K562 (cell line): ENCODE measurements around the gene ZNF780A. TPM values are rescaled to one million over a fixed set of nuclear protein-coding genes. Genes with fewer than 3 reads are reported as not detected.

Experiments
- C11orf30 ChIP-seq: fragments of 450-650 bp; IDR thresholded peaks from 2 replicates; pipeline ENCODE4 v1.6.1; 2016; ENCODE audit warnings: low read depth, mild to moderate bottlenecking
- CEBPG ChIP-seq, 3 experiments: fragments of 200-800 bp in 1 of 3; sonication (Bioruptor generic) in 1 of 3; sonication (generic) in 1 of 3; formaldehyde crosslinking in 1 of 3; IDR thresholded peaks in 2 of 3; conservative IDR thresholded peaks in 1 of 3; 2 replicates each; pipeline versions ENCODE4 v1.6.1 to v1.8.0; 2016 to 2022; ENCODE audit warnings: missing compliant biosample characterization in 2 of 3, missing genetic modification characterization in 2 of 3, mild to moderate bottlenecking in 1 of 3, missing genetic modification reagents in 1 of 3
- CREM ChIP-seq: IDR thresholded peaks from 2 replicates; pipeline ENCODE4 v1.6.1; 2014; ENCODE audit warnings: antibody characterized with exemption, low read depth
- ESRRA ChIP-seq: fragments of 450-650 bp; IDR thresholded peaks from 2 replicates; pipeline ENCODE4 v1.6.1; 2014; ENCODE audit warnings: low read depth, mild to moderate bottlenecking, moderate library complexity, borderline replicate concordance
- GABPB1 ChIP-seq: sonication (generic); formaldehyde crosslinking; IDR thresholded peaks from 2 replicates; pipeline ENCODE4 v1.8.0; 2022; ENCODE audit warnings: mild to moderate bottlenecking, missing genetic modification reagents
- HCFC1 ChIP-seq: IDR thresholded peaks from 2 replicates; pipeline ENCODE4 v1.6.1; 2012; ENCODE audit warnings: low read depth, low read length, improper control_type of control experiment
- HDAC1 ChIP-seq, 2 experiments: fragments of 450-650 bp; IDR thresholded peaks; 2 replicates each; pipeline ENCODE4 v1.6.1; 2016 to 2017; ENCODE audit warnings: inconsistent platforms in 1 of 2, mild to moderate bottlenecking in 1 of 2, moderate library complexity in 1 of 2
- ID3 ChIP-seq, 2 experiments: fragments of 250-450 bp in 1 of 2; fragments of 450-650 bp in 1 of 2; sonication (Bioruptor Pico) in 1 of 2; IDR thresholded peaks; 2 replicates each; pipeline versions ENCODE4 v1.6.1 to v1.8.0; 2016 to 2021; ENCODE audit warnings: mild to moderate bottlenecking in 2 of 2, moderate library complexity in 2 of 2, missing compliant biosample characterization in 1 of 2, missing genetic modification characterization in 1 of 2
- ILF3 ChIP-seq: fragments of 450-650 bp; IDR thresholded peaks from 2 replicates; pipeline ENCODE4 v1.6.1; 2018; ENCODE audit warnings: antibody characterized with exemption, mild to moderate bottlenecking, moderate library complexity, borderline replicate concordance
- KLF6 ChIP-seq: fragments of 250-450 bp; sonication (Bioruptor Pico); IDR thresholded peaks from 2 replicates; pipeline ENCODE4 v1.4.0; 2020; ENCODE audit warnings: mild to moderate bottlenecking, moderate library complexity, borderline replicate concordance
- MTA3 ChIP-seq: fragments of 450-650 bp; formaldehyde crosslinking; IDR thresholded peaks from 2 replicates; pipeline ENCODE4 v1.6.1; 2017; ENCODE audit warnings: mild to moderate bottlenecking, borderline replicate concordance
- POLR2A ChIP-seq: fragments of 450-650 bp; conservative IDR thresholded peaks from 2 replicates; pipeline ENCODE4 v1.6.1; 2016
- PYGO2 ChIP-seq: fragments of 450-650 bp; IDR thresholded peaks from 2 replicates; pipeline ENCODE4 v1.6.1; 2016; ENCODE audit warnings: mild to moderate bottlenecking, missing genetic modification characterization, moderate library complexity, missing compliant biosample characterization
- TBP ChIP-seq: optimal IDR thresholded peaks from 2 replicates; pipeline ENCODE3; 2011; ENCODE audit warnings: low read depth, low read length, improper control_type of control experiment
- TCF3 ChIP-seq: sonication (generic); formaldehyde crosslinking; IDR thresholded peaks from 2 replicates; pipeline ENCODE4 v1.4.0; 2020; ENCODE audit warnings: mild to moderate bottlenecking, missing genetic modification reagents
- TSC22D4 ChIP-seq: fragments of 450-650 bp; IDR thresholded peaks from 2 replicates; pipeline ENCODE4 v1.6.1; 2016; ENCODE audit warnings: missing genetic modification characterization, missing biosample characterization, control low read depth
- ZNF23 ChIP-seq: fragments of 250-450 bp; sonication (Bioruptor Pico); IDR thresholded peaks from 2 replicates; pipeline ENCODE4 v1.4.0; 2020; ENCODE audit warnings: mild to moderate bottlenecking
- ZNF444 ChIP-seq: fragments of 250-450 bp; sonication (Bioruptor Pico); IDR thresholded peaks from 2 replicates; pipeline ENCODE4 v1.4.0; 2020; ENCODE audit warnings: mild to moderate bottlenecking, moderate library complexity
- ZNF586 ChIP-seq: fragments of 450-650 bp; formaldehyde crosslinking; conservative IDR thresholded peaks from 2 replicates; pipeline ENCODE4 v1.4.0; 2020; ENCODE audit warnings: mild to moderate bottlenecking, moderate library complexity
- ZNF589 ChIP-seq: fragments of 200-800 bp; sonication (Bioruptor generic); IDR thresholded peaks from 2 replicates; pipeline ENCODE4 v1.6.1; 2016; ENCODE audit warnings: low read depth, missing genetic modification characterization, missing compliant biosample characterization
- ZNF695 ChIP-seq: fragments of 450-650 bp; formaldehyde crosslinking; IDR thresholded peaks from 2 replicates; pipeline ENCODE4 v1.4.0; 2020; ENCODE audit warnings: mild to moderate bottlenecking, moderate library complexity
- polyA plus RNA-seq, 8 experiments: library from polyadenylated mRNA; depleted of rRNA in 4 of 8; stranded (reverse) in 5 of 8; unstranded in 3 of 8; fragments of >200 nt; fragmentation: Nextera tagmentation in 2 of 8; fragmentation: Illumina TruSeq in 1 of 8; extraction: Ambion mirVana in 2 of 8; extraction: Trizol in 1 of 8; gene quantifications; 2 replicates each; pipeline versions ENCODE4 v1.2.1 to v1.2.3, GENCODE V29; 2011 to 2014; ENCODE audit warnings: inconsistent platforms in 1 of 8, missing spikeins in 1 of 8
- total RNA-seq, 7 experiments: library from RNA; depleted of rRNA in 6 of 7; stranded (reverse); fragments of >200 nt in 6 of 7; fragmentation: Illumina TruSeq in 2 of 7; extraction: Trizol in 2 of 7; gene quantifications; 2 replicates each; pipeline versions ENCODE4 v1.2.1 to v1.2.3, GENCODE V29; 2011 to 2021; ENCODE audit warnings: low replicate concordance in 1 of 7
- TF ChIP-seq, protein P1 (sequence below): fragments of 250-450 bp; sonication (Bioruptor Pico); IDR thresholded peaks from 2 replicates; pipeline ENCODE4 v1.8.0; 2022; ENCODE audit warnings: inconsistent platforms, mild to moderate bottlenecking, moderate library complexity, borderline replicate concordance
- TF ChIP-seq, protein P2 (sequence below): fragments of 450-650 bp; conservative IDR thresholded peaks from 2 replicates; pipeline ENCODE4 v1.6.1; 2016; ENCODE audit warnings: missing genetic modification characterization, low read depth, mild to moderate bottlenecking, missing compliant biosample characterization, moderate library complexity
- TF ChIP-seq, protein P3 (sequence below): fragments of 450-650 bp; IDR thresholded peaks from 2 replicates; pipeline ENCODE4 v1.6.1; 2017; ENCODE audit warnings: mild to moderate bottlenecking, moderate library complexity

ZNF780A gene
- total and polyA plus RNA-seq, 9 of the 15 experiments (the other 6 are each of a cell fraction or from before 2014, with no cell fraction given), result 11.7 to 36.1 (median 25.8) TPM

DNA sequence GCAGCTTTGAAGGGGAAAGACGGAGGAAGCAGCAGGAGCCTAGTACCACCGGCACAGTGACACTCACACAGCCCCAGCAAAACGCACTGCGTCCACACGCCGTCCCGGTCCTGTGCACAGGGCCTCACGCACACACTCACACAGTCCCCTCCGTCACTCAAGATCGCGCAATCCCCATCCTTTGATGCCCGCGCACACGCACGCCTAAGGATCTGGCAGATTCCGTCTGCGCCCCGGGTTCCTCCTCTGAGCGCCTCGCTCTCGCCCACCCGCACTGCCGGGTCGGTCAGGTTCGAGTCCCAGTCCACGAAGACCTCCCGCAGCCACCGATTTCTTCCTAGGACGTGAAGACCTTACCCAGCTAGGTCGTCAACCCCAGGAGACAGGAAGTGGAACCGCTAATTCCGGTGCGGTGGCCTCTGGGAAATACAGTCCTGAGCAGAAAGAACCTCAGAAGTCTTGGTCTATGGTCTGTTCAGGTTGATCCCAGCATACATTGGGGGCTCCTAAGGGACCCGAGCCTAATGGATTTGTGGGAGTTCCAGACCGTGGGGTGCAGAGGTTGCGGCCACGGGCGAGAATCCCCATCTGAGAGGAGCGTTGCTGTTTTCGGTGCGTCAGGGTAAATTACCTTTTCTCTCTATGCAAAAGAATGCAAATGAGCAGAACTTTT is 34.8 kb downstream of the ZNF780A start, which contains the start of gene ZNF780B (continued):
- TF ChIP-seq KLF6 (no peak), ILF3 (no peak), ID3 (CRISPR knock-in tag; IDR thresholded peaks at IDR 0.05) (no peak), ID3 (tag; IDR thresholded peaks at IDR 0.05) (no peak), TSC22D4 (tag) (no peak), HDAC1 (IDR thresholded peaks at IDR 0.05) (peak in 1 of 2 experiments; percentile 46; a peak in 1 of 4 replicates), ZNF586 (no peak), PYGO2 (tag) (no peak), CEBPG (CRISPR knock-in tag; IDR thresholded peaks at IDR 0.05) (peak; percentile 55; the same call in 1 of the 2 replicates), CEBPG (tag; conservative IDR thresholded peaks at IDR 0.05 in 1 of 2, IDR thresholded peaks at IDR 0.05 in 1 of 2) (no peak), ZNF23 (CRISPR knock-in tag) (no peak), POLR2A (peak; percentile 69), ZNF589 (CRISPR knock-in tag) (no peak), MTA3 (no peak), ZNF695 (no peak), TCF3 (CRISPR knock-in tag) (no peak), GABPB1 (peak; percentile 66), HCFC1 (peak; percentile 72), CREM (peak; percentile 9; the same call in 1 of the 2 replicates), C11orf30 (peak; percentile 25; the same call in 1 of the 2 replicates), ESRRA (peak; percentile 60), TBP (peak; percentile 16), ZNF444 (CRISPR knock-in tag) (no peak)
- TF ChIP-seq, protein P1, sequence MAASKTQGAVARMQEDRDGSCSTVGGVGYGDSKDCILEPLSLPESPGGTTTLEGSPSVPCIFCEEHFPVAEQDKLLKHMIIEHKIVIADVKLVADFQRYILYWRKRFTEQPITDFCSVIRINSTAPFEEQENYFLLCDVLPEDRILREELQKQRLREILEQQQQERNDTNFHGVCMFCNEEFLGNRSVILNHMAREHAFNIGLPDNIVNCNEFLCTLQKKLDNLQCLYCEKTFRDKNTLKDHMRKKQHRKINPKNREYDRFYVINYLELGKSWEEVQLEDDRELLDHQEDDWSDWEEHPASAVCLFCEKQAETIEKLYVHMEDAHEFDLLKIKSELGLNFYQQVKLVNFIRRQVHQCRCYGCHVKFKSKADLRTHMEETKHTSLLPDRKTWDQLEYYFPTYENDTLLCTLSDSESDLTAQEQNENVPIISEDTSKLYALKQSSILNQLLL (CRISPR knock-in tag), result no peak
- TF ChIP-seq, protein P2, sequence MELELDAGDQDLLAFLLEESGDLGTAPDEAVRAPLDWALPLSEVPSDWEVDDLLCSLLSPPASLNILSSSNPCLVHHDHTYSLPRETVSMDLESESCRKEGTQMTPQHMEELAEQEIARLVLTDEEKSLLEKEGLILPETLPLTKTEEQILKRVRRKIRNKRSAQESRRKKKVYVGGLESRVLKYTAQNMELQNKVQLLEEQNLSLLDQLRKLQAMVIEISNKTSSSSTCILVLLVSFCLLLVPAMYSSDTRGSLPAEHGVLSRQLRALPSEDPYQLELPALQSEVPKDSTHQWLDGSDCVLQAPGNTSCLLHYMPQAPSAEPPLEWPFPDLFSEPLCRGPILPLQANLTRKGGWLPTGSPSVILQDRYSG (tag), result no peak
- TF ChIP-seq, protein P3, sequence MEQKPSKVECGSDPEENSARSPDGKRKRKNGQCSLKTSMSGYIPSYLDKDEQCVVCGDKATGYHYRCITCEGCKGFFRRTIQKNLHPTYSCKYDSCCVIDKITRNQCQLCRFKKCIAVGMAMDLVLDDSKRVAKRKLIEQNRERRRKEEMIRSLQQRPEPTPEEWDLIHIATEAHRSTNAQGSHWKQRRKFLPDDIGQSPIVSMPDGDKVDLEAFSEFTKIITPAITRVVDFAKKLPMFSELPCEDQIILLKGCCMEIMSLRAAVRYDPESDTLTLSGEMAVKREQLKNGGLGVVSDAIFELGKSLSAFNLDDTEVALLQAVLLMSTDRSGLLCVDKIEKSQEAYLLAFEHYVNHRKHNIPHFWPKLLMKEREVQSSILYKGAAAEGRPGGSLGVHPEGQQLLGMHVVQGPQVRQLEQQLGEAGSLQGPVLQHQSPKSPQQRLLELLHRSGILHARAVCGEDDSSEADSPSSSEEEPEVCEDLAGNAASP, result no peak
